D721Med (cell line): ENCODE results near the gene CDK8.
"Not testable (repeated sequence)": the region's sequence is repeated elsewhere in the genome, so short reads cannot be mapped to it uniquely, and the experiment has no call there.

Source experiments
- DNase-seq: peaks from one replicate; pipeline ENCODE4 v3.0.0; 2011; ENCODE audit warnings: low spot score; ENCODE audit not compliant: insufficient read length
- FAIRE-seq: peaks from 2 replicates; lab custom pipeline; 2011; peaks lifted over from hg19 to GRCh38; lab: Jason Lieb, UNC
- TF ChIP-seq, protein P1 (sequence below): IDR thresholded peaks from 2 replicates; pipeline ENCODE4 v1.5.1; 2012; ENCODE audit warnings: mild to moderate bottlenecking, control low read depth; ENCODE audit not compliant: insufficient read depth; ENCODE audit errors: missing control alignments

The CDK8 gene

DNA sequence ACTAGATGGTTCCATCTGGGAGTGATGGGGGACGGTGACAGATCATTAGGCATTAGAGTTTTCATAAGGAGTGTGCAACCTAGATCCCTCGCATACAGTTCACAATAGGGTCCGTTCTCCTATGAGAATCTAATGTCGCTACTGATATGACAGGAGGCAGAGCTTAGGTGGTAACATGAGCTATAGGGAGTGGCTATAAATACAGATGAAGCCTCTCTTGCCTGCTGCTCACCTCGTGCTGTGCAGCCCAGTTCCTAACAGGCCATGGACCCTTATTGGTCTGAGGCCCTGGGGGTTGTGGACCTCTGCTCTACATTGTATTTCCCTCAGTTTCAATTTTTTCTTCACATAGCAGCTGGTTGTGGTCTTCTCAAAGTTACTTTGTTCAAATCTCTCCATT lies 56.5 kb downstream of the CDK8 start:
- no peak for DNase-seq
- no peak for FAIRE-seq
- TF ChIP-seq, protein P1, sequence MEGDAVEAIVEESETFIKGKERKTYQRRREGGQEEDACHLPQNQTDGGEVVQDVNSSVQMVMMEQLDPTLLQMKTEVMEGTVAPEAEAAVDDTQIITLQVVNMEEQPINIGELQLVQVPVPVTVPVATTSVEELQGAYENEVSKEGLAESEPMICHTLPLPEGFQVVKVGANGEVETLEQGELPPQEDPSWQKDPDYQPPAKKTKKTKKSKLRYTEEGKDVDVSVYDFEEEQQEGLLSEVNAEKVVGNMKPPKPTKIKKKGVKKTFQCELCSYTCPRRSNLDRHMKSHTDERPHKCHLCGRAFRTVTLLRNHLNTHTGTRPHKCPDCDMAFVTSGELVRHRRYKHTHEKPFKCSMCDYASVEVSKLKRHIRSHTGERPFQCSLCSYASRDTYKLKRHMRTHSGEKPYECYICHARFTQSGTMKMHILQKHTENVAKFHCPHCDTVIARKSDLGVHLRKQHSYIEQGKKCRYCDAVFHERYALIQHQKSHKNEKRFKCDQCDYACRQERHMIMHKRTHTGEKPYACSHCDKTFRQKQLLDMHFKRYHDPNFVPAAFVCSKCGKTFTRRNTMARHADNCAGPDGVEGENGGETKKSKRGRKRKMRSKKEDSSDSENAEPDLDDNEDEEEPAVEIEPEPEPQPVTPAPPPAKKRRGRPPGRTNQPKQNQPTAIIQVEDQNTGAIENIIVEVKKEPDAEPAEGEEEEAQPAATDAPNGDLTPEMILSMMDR, result no peak

DNA sequence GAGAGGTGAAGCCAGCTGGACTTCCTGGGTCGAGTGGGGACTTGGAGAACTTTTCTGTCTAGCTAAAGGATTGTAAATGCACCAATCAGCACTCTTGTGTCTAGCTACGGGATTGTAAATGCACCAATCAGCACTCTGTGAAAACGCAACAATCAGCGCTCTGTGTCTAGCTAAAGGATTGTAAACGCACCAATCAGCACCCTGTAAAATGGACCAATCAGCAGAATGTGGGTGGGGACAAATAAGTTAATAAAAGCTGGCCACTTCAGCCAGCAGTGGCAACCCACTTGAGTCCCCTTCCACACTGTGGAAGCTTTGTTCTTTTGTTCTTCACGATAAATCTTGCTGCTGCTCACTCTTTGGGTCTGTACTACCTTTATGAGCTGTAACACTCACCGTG lies 58.1 kb downstream of the CDK8 start:
- not testable (repeated sequence) for FAIRE-seq, DNase-seq

DNA sequence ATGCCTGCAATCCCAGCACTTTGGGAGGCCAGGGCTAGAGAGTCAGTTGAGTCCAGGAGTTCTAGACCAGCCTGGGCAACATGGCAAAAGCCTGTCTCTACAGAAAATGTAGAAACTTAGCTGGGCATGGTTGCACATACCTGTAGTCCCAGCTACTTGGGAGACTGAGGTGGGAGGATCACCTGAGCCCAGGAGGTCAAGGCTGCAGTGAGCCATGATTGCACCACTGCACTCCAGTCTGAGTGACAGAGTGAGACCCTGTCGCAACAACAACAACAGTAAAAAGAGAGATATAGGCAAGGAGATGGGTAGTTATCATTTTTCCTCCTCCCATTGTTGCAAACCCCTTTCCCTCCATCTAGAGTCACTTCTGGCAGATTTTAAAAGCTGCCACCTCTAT lies 62.2 kb downstream of the CDK8 start:
- not testable (repeated sequence) for FAIRE-seq, DNase-seq

DNA sequence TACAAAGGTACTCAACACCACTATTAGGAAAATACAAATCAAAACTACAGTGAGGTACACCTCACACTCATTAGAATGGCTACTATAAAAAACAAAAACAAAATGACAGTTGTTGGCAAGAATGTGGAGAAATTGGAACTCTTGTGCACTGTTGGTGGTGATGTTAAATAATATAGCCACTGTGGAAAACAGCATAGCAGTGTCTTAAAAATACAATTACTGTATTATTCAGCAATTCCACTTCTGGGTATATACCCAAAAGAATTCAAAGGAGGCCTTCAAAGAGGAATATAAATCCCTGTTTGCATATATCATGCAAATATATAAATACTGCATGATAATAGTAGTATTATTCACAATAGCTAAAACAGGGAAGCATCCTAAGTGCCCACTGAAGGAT lies 66.8 kb downstream of the CDK8 start:
- DNase-seq, result no peak
- no peak for FAIRE-seq
- TF ChIP-seq, protein P1, result no peak

DNA sequence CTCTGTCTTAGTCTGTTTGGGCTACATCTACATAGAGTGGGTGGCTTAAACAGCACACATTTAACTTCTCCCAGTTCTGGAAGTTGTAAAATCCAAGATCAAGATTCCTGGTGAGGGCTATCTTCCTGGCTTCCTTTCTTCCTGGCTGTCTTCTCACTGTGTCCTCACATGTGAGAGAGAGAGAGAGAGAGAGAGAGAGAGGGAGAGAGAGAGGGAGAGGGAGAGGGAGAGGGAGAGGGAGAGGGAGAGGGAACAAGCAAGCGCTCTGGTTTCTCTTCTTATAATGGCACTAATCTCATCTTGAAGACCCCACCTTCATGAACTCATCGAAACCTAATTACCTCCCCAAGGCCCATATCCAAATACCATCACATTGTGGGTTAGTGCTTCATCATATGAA lies 69.2 kb downstream of the CDK8 start:
- FAIRE-seq (peak; percentile 6), DNase-seq (no peak)
- TF ChIP-seq, protein P1, result no peak

DNA sequence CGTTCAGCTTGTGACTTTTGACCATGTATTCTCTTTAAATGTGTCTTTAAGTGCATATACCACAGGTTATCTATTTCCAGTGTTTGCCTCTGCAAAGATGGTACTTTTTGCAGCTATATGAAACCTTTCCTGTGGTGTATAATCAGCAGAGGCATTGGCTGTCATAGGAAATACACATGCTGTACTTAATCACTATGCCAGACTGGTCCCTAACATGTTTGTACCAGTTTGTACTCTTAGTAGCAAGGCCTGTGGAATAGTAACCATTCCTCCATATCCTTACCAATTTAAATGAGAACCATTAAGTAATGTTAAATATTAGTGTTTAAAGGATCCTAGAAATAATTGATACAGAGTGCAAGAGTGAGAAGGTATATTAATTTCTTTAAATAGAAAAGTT lies 69.8 kb downstream of the CDK8 start:
- DNase-seq, result no peak
- no peak for FAIRE-seq
- TF ChIP-seq, protein P1, result no peak

DNA sequence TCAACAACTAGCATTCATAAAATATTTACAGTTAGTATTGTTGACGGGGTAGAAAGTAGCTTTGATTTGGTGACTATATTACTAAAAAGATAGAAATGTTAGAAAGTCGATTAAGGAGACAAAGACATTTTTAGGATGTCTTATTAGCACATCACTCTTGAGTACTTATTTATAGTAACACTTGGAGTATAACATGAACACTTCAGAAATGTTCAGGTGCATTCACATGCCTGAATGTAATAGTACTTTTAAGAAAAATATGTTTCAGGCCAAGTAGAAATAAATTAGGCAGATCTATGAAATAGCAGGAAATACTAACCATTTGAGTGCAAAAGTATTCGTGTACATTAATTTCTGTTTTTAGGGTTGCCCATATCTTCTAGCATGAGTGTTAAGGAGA lies 70.4 kb downstream of the CDK8 start:
- TF ChIP-seq, protein P1, result no peak
- FAIRE-seq, result no peak

DNA sequence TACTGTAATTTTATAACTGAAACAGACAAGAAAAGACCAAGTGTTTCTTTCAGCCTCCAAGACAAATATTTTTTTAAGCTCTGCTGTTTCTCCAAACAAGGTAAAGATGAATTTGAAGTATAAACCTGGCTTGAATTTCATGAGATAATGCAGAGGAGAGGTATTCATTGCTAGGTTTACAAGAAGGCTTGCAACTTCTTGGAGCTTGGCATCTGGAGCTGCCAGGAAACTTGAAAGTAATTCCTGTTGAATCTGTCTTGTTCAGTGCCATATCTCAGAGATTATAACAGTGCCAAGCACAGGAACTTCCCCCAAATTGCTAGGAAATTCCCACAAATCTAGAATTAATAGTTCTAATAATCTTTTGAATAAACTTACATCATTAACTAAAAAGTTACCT lies 70.9 kb downstream of the CDK8 start:
- TF ChIP-seq, protein P1, result no peak
- DNase-seq (no peak), FAIRE-seq (no peak)

More for the DNA sequence above, 70.4 kb downstream of the CDK8 start:
- DNase-seq, result no peak
